Endothelial cell of umbilical vein (primary cell): Measurements from ENCODE around the gene CNDP2.

Experiments
- CTCF ChIP-seq, 2 donors: IDR thresholded peaks; 1 replicate in 1 of 2; 2 replicates in 1 of 2; pipeline ENCODE4 v1.5.1; 2011; ENCODE audit warnings: low read length in 2 of 2, mild to moderate bottlenecking in 2 of 2, moderate library complexity in 2 of 2, control low read depth in 1 of 2, inconsistent platforms in 1 of 2, low read depth in 1 of 2; ENCODE audit not compliant: insufficient read depth in 1 of 2; ENCODE audit errors: extremely low read depth in 1 of 2
- EZH2 ChIP-seq: IDR thresholded peaks from 2 replicates; pipeline ENCODE4 v1.6.1; 2012; ENCODE audit warnings: borderline replicate concordance, low read depth, mild to moderate bottlenecking, moderate library complexity, low read length, inconsistent platforms; ENCODE audit not compliant: severe bottlenecking
- FOS ChIP-seq: IDR thresholded peaks from 2 replicates; pipeline ENCODE4 v1.6.1; 2011; ENCODE audit warnings: mild to moderate bottlenecking, low read length, moderate library complexity, borderline replicate concordance; ENCODE audit not compliant: insufficient read depth
- GATA2 ChIP-seq: IDR thresholded peaks from 2 replicates; pipeline ENCODE4 v1.7.0; 2011; ENCODE audit warnings: low read depth, mild to moderate bottlenecking, moderate library complexity, mixed read lengths, low read length; ENCODE audit not compliant: insufficient read length, insufficient read depth
- JUN ChIP-seq: IDR thresholded peaks from 2 replicates; pipeline ENCODE4 v1.6.1; 2011; ENCODE audit warnings: borderline replicate concordance, low read depth; ENCODE audit not compliant: insufficient read length, insufficient read depth
- POLR2A ChIP-seq: IDR thresholded peaks from 2 replicates; pipeline ENCODE4 v1.6.1; 2012; ENCODE audit warnings: low read depth, mild to moderate bottlenecking, control low read depth, low read length
- POLR2AphosphoS5 ChIP-seq: IDR thresholded peaks from 2 replicates; pipeline ENCODE4 v1.6.1; 2012; ENCODE audit warnings: low read depth, mild to moderate bottlenecking, control low read depth, low read length, moderate library complexity; ENCODE audit not compliant: insufficient read depth
- TF ChIP-seq, protein P1 (sequence below): IDR thresholded peaks from 2 replicates; pipeline ENCODE4 v1.6.1; 2011; ENCODE audit not compliant: insufficient read depth, insufficient read length

DNA sequence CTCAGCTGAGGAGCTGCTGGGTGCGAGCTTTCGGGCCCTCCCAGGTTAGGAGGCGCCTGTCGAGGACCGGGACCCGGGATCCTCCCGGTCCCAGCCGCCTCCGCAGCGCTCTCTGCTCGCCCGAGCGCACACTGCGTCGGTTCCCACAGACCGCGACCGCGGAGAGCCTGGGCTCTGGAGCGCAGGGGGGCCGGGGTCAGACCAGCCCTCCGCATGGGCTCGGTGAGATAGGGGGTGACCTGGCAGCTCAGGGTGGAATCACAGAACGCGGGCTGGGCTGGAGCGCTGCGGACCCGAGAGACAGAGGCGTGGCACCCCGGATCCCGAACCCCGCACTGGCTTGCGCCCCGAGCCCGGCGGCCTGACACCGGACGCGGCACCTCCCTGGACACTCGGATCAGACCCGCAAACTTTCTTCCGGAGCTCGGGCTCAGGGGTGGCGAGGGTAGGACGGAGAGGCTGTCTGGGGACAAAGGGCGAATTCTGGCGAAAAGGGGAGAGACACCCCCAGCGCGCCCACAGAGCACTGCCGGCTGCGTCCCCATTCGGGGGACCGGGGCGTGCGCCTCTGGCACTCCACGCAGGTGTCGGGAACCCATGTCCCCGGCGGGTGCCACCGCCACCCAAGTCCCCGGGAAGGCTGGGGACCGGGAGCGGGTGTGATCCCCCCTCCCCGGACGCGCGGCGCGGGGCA, 39.7 kb upstream of the CNDP2 start:
- TF ChIP-seq CTCF (IDR thresholded peaks at IDR 0.05; ENCODE audit: extremely low read depth in 1 of 2, insufficient read depth in 1 of 2, low read depth in 1 of 2, low read length in 2 of 2) (no peak), JUN (no peak), POLR2AphosphoS5 (no peak), POLR2A (no peak), EZH2 (peak; percentile 58), GATA2 (no peak), FOS (no peak)
- TF ChIP-seq, protein P1, sequence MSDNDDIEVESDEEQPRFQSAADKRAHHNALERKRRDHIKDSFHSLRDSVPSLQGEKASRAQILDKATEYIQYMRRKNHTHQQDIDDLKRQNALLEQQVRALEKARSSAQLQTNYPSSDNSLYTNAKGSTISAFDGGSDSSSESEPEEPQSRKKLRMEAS = no peak
